NCI-H2196 (cell line): Measurements from ENCODE around the gene PCSK2.

ENCODE experiments used
- DNase-seq: peaks from one replicate; lab custom pipeline; 2025; ENCODE audit not compliant: unreplicated experiment; lab: John Stamatoyannopoulos, UW

PCSK2 gene

DNA sequence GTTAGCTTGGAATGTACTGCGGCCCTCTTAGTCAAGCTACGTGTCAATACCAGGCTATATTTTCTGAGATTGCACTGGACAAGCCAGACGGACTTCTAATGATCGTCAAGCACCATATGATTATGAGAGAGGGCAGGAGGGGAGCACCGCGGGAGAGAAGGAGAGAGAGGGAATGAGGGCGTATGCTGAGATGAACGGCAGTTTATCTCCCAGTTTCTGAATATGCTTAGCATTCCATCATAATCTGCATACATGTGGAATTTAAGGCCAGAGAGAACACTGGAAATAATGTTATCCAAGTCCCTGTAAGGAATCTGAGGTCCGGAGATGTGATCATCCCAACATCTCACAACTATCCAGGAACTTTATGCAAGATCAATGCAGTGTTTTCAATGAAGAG, 244.1 kb downstream of the PCSK2 start:
- DNase-seq: no peak

DNA sequence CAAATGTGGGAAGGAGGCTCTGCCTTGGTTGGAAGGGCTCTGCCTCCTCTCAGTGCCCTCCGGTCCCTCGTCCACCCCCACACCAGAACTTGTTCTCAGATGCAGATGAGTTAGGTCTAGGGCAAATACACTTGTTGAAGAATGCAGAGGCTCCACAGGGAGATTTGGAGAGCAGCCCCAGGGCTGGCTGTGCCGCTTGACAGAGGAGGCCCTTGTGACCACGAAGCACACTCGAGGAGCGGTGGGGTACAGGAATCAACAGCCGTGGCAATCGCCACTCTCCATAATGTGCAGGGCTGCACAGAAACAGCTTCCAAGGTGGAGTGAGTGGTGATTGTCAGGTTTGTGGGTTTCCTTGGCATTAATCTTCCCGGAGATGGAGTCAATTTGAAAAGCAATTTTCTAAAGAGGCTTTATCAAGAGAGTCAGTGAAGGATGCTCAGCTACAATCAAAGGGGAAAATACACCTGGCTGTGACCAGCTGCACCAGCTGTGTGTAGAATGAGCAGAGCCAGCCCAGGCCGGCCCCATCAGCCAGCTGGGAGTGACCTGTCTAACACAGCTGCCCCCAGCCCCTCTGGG, 244.9 kb downstream of the PCSK2 start:
- DNase-seq: no peak

DNA sequence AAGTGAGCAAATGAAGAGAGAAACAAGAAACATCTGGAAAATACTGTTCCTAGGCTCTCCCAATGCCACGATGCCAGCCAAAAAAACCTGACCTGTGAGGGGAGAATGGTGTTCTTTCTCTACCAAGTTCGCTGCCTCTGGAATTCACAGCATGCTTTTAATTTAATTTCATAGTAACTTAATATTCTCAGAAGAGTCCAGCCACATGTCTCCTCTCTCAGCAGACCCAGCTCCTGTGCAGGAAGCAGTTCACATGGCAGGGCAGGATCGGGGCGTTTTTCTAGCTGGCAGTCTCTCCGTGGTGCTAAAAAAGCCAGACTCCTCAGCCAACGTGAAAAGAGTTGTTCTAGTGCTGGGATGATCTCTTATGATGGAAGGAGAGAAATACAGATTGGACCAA, 246.8 kb downstream of the PCSK2 start:
- no peak for DNase-seq

DNA sequence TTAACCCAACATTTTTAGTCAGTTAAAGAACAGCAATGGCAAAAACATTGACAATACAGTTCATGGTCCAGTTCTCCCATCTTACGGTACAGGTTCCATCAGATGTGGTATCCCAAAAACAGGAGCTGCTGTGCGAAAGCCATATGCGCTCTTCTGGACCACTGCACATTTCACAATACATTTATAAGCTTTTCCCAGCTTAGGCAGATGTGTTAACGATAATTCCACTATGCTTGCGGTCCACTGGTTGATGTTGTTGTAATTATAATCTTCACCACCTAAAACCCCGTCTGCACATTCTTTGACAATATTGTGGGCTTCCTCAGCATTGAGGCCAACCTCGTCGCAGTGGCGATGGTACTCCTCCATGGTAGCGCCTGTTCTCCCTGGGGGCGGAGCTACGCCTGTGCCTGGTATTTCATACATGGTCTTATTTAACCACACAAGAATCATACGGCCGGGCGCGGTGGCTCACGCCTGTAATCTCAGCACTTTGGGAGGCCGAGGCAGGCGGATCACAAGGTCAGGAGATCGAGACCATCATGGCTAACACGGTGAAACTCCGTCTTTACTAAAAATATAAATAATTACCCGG, 252.3 kb downstream of the PCSK2 start:
- DNase-seq: no peak

DNA sequence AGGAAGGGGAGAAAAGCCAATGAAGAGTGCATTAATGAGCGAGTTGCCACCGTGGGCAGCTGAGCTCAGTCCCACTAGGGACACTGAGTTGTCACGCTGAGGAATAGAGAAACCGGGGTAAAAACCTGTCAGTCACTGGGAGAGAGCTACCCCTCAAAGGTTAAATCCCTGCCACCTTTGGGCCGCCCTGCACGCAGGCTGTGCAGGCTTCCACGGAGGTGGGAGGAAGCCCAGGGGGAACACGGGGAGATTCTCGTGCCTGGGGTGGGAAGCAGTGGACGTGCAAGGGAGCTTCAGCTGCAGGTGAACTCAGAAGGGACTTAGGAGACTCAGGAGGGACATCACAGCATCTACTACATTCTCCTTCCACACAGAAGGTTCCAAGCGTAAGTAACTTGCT, 253.9 kb downstream of the PCSK2 start:
- DNase-seq: no peak

DNA sequence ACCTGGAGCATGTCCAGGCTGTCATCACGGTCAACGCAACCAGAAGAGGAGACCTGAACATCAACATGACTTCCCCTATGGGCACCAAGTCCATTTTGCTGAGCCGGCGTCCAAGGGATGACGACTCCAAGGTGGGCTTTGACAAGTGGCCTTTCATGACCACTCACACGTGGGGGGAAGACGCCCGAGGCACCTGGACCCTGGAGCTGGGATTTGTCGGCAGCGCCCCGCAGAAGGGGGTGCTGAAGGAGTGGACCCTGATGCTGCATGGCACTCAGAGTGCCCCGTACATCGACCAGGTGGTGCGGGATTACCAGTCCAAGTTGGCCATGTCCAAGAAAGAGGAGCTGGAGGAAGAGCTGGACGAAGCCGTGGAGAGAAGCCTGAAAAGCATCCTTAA, 254.8 kb downstream of the PCSK2 start:
- DNase-seq: no peak

DNA sequence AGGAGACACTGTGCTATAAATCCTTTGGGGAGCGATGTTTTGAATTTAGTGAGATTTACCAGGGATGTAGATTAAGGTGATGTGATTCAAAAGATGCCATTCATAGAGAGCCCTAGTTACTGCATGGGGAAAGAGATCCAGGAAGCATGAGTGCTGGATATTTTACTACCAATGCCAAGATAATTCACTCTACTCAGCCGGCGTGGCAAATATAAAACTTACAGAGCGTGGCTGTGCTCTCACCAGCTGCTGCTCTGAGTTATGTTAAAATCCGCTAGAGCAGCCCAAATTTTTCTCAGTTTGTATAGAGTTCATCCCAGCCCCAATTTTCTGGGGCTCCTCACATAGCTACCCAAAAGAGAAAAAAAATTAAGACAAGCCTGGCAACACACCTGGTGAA, 255.7 kb downstream of the PCSK2 start:
- no peak for DNase-seq

DNA sequence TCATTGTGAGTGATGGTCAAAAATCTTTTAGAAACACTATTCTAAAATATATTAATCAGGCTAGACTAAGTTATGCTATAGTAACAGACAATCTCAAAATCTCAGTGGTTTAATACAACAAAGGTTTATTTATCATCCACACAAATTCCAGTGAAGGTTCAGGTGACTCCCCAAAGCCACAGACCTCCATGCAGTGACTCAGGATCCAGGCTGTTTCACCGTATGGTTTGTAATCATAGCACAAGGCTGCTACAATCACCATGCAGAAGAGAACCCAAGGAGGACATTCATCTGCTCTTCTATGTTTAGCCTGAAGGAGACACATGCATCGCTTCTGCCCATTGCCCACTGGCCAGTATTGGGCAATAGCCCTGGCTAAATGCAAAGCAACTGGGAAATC, 258.2 kb downstream of the PCSK2 start:
- DNase-seq: no peak

DNA sequence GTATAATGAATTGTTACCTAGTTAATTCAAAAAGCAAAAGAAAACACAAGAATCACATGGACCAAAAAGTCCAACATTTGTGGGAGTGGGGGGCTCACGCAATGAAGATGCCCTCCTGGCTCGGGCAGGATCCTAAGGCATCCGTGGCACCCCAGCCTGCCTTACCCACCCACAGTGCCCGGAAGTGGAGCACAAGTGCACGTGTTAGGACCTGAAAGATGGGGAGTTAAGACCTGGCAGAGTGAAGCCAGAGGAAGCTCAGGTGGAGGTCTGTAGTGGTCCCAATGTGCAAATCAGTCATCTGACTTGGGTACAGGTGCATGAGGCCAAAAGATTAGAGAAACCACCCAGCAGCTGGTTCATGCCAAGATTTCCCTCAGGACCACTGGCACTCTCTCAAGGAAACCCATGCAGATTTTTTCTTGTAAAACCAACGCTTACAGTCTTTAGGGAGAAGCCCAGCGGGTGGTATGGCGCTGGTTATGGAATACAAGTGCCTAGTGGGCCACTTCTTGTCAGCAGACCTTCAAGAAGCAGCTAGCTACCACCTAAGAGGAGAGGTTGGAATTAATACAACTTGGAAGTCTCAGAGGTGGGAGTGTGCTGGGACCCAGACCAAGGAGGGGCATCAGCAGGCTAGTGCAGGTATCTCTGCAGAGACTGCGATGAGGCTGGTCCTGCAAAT, 262.2 kb downstream of the PCSK2 start:
- DNase-seq: no peak

DNA sequence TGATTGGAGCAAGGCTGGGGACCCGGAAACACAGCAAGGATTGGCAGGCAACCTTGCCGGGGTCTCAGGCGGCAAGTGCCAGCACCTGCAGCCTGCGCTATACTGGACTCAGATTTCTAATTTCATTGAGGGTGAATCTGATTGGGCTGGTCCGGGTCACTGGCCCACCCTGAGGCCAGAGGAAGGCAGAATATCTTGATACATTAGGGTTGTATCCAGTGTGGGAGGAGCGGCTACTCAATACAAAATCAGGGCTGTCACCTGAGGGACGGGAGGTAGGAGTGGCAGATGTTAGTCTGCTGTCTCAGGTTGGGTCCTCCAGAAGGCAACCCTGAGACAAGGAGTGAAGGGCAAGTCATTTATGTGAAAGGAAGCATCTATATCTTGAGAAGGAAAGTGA, 263.7 kb downstream of the PCSK2 start:
- DNase-seq: no peak

DNA sequence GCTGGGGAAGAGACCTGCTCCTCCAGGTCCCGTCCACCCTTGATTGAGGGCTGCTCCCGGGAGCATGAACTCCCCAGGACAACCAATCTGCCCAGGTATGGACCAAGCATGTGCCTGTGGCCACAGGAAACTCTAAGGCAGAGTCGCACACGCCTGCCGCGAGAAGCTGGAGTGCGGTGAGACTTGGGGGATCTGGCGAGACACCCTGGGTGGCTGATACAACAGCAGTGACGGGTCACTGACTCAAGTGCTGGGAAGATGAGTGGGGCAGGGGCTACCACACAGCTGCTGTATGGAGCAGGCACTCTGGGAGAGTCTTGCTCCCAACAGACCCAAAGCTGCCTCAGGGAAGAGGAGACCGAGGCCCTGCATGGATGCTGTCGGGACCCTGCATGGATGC, 264.2 kb downstream of the PCSK2 start:
- DNase-seq: no peak

DNA sequence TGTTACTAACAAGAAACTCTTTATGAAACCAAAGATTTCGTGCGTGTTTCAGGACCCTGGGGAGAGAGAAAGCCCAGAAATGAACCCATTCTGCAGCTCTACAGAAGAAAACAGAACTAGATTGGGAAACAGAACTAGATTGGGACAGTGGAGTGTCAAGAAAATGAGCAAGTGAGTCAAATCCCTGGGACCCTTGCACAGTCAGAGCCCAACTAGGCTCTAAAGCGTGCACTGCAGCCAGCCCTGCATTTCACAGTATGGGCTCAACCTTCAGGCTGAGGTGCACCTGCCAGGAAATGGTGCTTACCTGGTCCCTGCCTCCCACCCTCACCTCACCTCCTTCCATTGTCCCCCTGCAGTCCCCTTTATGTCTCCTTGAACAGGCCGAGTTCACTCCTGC, 264.6 kb downstream of the PCSK2 start:
- no peak for DNase-seq

DNA sequence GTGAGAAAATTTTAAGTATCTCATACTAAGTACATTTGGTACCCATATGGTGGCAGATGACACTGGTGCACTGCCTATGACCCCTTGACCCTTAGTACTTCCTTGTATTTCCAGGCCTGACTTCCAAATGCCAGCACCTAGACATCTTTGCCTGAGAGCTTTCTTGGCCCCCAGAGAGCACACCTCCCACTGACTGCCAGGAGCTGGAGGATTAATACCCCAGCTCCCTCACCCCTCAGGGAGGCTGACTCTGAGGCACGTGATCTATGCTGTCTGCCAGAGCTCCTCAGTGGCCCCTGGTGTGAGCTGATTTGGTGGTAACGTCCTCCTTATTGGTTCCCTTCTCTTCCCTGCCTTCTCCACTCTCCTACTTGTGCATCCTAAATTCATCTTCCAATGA, 266.3 kb downstream of the PCSK2 start:
- no peak for DNase-seq

DNA sequence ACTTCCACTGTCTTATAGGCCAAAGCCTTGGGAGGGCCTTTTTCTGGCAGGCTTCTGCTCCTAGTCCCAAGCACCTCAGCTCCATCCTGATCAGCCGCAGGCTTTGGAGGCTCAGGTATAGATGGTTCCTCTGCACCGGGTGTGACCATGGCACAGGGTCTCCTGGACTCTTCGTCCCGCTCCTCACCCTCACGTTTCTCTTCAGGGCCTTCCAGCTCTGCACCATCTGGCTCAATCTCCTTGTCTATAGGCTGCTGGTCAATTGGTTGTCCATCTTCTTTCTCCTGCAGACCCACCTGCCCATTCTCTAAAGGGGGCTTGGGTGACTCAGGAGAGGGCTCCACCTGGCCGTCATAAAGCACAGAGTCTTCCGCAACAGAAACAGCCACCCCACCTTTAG, 267.4 kb downstream of the PCSK2 start:
- no peak for DNase-seq

DNA sequence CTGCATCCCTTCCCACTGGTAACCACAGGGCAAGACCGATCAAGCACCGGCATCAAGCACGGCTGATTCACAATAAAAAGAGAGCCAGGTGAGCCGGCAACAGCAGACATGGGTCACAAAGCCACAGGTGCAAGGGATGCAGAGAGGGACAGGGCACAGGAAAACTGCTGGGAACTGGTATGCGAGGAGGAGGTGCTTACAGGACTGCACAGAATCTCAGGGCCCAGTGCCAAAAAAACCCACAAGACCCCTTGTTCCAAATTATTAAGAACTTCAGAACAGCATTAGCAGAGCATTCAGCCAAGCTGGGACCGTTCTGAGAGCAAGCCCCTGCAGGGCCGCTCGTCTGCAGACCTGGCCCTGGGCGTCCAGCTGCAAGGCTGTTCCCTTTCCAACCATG, 269.0 kb downstream of the PCSK2 start:
- DNase-seq: no peak

DNA sequence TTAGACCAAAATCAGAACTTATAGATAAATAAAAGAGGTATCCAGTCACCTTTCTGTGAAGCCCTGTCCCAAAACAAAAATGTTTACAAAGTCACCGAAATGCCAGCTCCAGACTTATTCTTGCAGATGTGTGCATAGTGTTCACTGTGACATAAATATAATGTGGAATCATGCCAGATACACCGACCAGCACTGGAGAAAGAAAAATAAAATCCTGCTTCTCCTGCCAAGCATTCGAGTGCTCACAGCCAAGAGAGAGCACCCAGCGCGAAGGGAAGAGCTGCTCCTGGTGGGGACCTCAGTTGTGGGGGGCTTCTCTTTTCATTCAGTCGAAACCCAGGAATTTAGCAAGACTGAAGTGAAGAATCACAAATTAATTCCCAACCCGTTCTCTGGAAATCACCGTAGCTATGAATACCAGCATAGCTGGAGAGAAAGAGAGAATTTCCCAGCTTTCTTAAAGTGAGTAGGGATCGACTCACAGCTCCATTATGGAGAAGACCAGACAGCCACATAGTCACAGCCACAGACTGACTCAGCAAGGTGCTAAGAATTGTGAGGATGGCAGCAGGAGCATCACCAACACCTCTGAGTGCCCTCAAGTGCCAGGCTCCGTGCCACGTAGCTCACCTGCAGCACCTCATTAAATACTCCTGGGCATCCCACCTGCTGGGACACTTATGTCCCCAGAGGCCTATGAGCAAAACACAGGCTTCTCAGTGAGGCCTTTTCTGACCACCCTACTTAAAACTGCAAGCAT, 271.2 kb downstream of the PCSK2 start:
- DNase-seq: peak; percentile 12

DNA sequence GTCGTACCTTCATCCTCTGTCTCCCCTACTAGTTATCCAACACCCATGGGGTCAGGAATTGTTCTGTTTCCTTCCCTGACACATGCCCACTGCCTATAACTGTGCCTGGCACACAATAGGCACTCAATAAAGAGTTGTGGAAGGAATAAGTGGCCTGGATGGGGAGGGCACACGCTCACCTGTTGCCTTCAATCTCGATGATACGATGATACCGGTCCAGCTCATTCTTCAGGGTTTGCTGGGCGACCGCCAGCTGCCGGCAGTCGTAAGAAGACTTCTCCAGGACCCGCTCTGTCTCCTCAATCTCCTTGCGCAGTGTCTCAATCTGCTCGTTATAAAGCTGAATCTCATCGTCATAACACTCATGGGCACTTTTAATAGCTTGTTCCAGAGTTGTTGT, 271.8 kb downstream of the PCSK2 start:
- DNase-seq: no peak

DNA sequence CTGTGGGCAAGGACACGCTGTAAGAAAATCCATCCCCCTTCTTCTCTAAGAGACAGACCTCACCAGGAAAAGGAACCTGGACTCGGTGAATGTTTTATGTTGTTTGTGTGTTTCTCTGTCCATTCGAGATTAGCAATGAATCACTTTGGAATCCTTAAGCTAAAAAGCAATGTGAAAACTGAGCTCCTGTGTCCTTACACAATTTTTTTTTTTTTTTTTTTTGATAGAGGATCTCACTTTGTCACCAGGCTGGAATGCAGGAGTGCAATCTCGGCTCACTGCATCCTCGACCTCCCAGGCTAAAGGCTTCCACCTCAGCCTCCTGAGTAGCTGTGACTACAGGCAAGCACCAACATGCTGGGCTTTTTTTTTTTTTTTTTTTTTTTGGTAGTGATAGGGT, 272.2 kb downstream of the PCSK2 start:
- no peak for DNase-seq

DNA sequence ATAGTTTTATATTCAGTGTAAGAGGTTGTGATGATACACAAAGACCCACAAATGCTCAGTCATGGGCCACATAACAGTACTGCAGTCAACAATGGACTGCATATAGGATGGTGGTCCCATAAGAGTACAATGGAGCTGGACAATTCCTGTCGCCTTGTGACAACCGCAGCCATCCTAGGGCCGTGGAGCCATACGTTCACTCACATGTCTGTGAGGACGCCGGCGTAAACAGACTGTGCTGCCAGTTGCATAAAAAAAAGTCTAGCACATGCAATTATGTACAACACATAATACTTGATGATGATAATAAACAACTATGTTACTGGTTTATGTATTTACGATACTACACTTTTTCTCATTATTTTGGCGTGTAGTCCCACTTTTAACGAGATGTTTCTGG, 273.4 kb downstream of the PCSK2 start:
- no peak for DNase-seq

DNA sequence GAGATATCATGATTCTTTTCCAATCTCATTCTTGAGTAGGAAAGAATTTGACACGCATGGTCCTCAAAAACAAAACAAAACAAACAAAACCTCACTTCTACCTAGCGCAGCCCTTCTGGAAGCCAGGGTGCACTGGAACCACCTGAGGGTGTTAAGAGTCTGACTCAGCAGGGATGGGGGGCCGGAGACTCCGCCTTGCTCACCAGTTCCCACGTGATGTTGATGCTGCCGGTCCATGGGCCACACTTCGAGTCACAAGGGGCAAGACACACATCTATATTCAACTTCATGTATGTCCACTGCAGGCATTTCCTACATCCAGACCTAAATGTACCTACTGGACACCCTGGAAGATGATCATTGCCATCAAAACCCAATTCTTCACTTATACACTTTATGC, 274.0 kb downstream of the PCSK2 start:
- DNase-seq: no peak

DNA sequence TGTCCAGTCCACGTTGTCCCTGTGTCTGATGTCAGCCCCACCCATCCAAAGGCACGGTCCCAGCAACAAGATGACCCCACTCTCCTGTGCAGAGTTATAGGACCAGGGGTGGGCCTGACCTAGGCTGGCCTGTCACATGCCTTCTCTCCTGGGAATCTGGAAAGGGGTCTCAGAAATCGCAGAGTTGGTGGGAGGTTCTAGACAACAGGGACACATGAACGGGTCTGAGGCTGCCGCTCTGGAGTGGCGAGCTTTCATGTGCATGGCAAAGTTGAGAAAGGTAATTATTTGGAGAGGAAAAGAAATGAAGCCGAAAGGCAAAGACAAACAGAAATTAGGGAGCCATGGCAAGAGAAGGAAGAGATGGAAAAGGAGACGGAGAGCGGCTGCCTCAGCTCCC, 274.9 kb downstream of the PCSK2 start:
- DNase-seq: no peak

DNA sequence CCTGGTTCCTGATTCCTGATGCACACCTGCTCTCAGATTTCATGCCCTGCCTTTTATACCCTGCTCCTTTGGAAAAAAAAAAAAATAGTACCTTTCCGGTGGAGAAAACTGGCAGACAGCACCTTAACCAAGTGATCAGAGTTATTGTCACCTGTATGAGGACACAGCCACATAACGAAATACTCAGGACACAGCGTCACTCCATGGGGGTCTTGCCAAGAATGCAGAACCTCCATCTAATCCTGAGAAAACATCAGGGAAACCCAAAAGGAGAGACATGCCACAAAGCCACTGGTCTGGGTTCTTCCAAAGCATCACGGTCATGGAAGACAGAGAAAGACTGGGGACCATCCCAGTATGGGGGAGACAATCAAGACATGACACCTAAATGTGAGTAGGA, 275.3 kb downstream of the PCSK2 start:
- DNase-seq: no peak
